GM12874 (cell line): ENCODE measurements around the gene PLCL1.

Experiments
- TF ChIP-seq, protein P1 (sequence below): IDR thresholded peaks from 2 replicates; pipeline ENCODE4 v1.5.1; 2011; ENCODE audit warnings: low read depth, mild to moderate bottlenecking, control low read depth, low read length, moderate library complexity; ENCODE audit not compliant: insufficient read depth

Gene PLCL1

DNA sequence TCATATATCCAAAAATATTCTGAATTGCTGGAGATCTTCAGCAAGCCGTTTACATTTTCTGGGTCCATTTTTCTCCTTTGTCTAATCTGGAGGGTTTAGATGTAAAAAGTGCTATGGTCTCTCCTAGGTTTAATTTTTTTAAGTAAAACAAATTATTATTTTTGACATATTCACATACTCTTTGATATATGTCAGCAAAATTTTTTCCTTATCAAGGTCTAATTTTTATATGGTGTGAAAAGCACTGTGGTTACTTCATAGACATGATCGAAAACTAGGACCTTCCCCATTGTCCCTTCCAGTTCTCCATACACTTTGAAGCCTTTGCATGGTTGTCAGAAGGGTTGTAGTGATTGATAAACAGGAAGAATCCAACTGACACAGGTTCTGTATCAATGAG lies 168.2 kb downstream of the PLCL1 start:
- TF ChIP-seq, protein P1, sequence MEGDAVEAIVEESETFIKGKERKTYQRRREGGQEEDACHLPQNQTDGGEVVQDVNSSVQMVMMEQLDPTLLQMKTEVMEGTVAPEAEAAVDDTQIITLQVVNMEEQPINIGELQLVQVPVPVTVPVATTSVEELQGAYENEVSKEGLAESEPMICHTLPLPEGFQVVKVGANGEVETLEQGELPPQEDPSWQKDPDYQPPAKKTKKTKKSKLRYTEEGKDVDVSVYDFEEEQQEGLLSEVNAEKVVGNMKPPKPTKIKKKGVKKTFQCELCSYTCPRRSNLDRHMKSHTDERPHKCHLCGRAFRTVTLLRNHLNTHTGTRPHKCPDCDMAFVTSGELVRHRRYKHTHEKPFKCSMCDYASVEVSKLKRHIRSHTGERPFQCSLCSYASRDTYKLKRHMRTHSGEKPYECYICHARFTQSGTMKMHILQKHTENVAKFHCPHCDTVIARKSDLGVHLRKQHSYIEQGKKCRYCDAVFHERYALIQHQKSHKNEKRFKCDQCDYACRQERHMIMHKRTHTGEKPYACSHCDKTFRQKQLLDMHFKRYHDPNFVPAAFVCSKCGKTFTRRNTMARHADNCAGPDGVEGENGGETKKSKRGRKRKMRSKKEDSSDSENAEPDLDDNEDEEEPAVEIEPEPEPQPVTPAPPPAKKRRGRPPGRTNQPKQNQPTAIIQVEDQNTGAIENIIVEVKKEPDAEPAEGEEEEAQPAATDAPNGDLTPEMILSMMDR: no peak

DNA sequence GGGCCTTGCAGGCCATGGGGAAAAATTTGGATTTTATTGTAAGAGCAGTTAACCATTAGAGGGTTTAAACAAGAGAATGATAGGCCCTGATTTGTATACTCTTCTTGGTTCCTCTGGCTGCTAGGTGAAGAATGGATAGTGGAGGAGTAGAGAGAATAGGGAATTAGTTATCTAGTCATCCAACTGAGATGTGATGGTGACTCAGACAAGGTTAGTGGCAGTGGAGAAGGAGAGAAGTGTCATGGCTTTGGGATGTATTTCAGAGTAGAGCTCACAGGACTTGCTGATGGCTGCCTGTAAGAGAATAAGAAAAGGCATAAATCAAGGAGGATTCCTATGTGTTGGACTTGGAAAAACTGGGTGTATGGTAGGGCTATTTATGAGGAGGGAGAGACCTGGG lies 169.4 kb downstream of the PLCL1 start:
- TF ChIP-seq, protein P1: no peak

DNA sequence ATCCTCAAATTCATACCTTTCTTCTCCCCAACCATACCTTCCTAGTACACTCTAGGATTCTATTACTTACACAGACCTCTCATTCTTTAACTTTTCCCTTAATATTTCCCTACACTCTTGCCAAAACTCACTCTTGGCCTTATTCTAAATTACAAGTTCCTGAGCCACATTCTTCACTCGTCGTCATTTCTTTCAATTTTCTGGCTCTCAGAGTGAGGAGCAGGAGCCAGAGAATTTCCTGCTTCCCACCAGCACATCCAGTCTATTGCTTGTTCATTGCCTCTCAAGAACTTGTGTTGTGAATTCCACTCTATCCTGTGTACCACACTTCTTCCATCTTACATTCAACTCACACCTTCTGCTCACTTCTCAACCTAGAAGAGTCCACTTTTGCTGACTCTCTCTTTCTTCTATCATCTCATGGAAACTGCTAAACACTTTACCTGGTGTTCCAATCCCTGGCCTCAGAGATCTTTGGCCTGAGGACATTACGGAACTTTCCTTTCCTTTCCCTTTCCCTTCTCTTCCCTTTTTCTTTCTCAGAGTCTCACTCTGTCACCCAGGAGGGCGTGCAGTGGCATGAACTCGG lies 171.6 kb downstream of the PLCL1 start:
- TF ChIP-seq, protein P1: no peak

DNA sequence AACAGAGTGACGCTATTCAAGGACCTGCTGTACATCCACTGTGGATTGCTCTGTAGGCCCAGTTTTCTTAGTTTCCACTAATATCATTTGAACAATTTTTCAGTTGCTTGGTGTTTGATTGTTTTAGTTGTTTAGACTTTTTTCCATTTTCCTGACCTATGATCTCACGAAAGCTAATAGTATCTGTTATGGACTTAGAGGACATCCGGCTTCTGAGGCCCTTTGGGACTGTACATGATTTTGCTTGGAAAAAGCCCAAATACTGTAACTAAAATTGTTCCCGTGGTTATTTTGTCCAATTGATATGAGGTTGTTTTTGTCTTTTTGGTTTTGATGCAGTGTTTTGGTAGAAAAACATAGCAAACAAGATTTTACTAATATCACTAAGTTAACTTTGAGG lies 174.6 kb downstream of the PLCL1 start:
- TF ChIP-seq, protein P1: no peak

DNA sequence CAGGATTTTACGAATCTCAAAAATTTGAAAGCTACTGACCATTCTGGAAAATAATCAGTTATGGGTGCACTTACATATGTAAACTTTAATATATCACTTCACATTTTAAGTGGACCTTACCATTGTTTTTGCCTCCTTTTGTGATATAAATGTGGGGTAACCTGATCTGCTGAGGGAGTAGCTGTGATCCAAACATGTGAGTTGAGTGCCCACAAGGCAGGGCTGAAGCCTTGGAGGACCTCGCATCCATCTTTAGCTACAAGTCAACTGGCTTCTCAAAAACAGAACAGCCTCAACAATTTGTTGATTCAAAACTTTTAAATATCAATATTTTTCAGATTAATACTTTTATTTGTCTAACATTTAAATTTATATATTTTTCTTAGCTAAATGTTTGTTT lies 178.2 kb downstream of the PLCL1 start:
- TF ChIP-seq, protein P1: no peak

DNA sequence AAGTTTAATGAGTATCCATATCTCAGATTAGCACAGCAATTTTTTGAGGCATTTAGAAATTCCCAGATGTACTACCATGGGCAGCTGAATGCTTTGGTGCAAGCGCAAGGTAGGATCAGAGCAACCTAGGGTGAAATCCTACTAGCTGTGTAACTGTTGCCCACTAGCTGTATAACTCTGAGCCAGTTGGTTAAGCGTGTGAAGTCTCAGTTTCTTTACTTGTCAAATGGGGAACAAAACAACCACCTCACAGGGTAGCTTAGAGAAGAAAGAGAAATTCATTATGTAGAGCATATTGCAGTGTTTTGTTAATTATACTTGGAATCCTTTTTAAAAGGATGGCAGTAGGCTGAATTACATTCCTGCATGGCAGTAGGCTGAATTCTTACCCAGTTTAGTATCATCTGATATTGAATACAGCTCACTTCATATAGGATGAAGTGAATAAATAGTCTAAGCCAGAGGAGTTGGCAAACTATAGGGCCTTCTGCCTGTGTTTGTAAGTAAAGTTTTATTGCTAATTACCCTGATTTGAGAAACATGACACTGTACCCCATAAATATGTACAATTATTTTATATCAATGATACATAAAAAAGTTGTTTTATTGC lies 180.7 kb downstream of the PLCL1 start:
- TF ChIP-seq, protein P1: no peak

DNA sequence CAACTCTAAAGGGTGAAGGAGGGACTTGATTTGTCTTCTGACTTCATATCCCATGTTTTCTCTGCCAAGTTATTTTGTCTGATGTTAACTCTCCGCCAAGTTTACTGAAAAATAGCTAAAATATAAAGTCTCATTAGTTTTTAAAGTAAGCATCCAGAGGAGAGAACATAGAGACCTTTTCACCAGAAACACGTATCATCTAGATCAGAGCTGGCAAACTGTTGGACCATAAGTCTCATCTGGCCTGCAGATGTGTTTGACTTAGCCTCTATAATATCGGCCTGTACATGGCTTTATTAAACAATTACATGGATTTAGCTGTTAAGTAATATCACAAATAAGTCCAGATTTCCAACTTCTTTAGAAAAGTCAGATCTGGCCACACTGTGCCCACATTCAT lies 182.6 kb downstream of the PLCL1 start:
- TF ChIP-seq, protein P1: no peak
